WERI-Rb-1 (cell line): ENCODE data around the gene SPINK13.

Experiments
- DNase-seq: peaks from one replicate; pipeline ENCODE4 v3.0.0-alpha.2; 2020
- H3K27ac ChIP-seq: fragments of 250-450 bp; sonication (Bioruptor Pico); 2 replicates; pipeline ENCODE4 v1.5.1; 2020; ENCODE audit warnings: mild to moderate bottlenecking, moderate library complexity
- H3K27me3 ChIP-seq: fragments of 250-450 bp; sonication (Bioruptor Pico); 2 replicates; pipeline ENCODE4 v1.5.1; 2021; ENCODE audit warnings: mild to moderate bottlenecking, low read depth, moderate library complexity; ENCODE audit not compliant: insufficient read depth, severe bottlenecking
- H3K36me3 ChIP-seq: fragments of 250-450 bp; sonication (Bioruptor Pico); 2 replicates; pipeline ENCODE4 v1.5.1; 2020; ENCODE audit warnings: mild to moderate bottlenecking, moderate library complexity
- H3K4me3 ChIP-seq: 2 replicates; pipeline ENCODE4 v1.5.1; 2011; ENCODE audit warnings: low read depth, mild to moderate bottlenecking, control low read depth, low read length
- H3K9me3 ChIP-seq: fragments of 250-450 bp; sonication (Bioruptor Pico); 2 replicates; pipeline ENCODE4 v1.5.1; 2021; ENCODE audit warnings: mild to moderate bottlenecking, moderate library complexity; ENCODE audit not compliant: severe bottlenecking
- CTCF ChIP-seq: IDR thresholded peaks from 2 replicates; pipeline ENCODE4 v1.5.1; 2011; ENCODE audit warnings: low read depth, mild to moderate bottlenecking, control low read depth, inconsistent platforms, low read length

SPINK13 gene

DNA sequence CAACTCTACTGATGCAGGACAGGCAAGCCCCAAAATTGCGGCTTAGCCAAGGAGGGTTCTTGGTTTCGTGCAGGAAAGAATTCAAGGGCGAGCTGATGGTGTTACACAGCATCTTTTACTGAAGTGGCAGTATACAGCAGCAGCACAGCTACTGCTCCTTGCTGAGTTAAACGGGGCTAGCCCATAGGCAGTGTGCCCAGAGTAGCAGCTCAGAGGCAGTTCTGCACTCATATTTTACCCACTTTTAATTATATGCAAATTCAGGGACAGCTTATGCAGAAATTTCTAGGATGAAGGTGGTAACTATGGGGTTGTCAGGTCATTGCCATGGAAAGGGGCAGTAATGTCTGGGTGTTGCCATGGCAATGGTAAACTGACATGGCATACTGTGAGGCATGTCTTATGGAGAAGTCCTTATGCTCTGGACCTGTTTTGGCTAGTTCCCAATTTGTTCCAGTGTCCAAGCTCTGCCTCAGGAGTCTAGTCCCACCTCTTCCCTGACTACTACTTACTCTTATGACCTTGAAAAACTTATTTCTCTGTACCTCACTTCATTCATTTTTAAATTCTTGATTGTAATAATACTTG is 64.8 kb downstream of the SPINK13 start:
- no peak for DNase-seq
- Histone ChIP-seq H3K9me3 (peaks cover 4% of the 10 kb centered on the region), H3K4me3 (no peak overlapping the region), H3K36me3 (no peaks in the 10 kb centered on the region), H3K27ac (no peak overlapping the region), H3K27me3 (no peaks in the 10 kb centered on the region)
- TF ChIP-seq CTCF, result no peak

GRCh38 chr5:148335259-148335658 is 66.7 kb downstream of the SPINK13 start, which contains the start of gene SPINK9:
SPINK9 (plus strand) TSS chr5:148335559; CDS start chr5:148335614, 55 bp downstream.
- Histone ChIP-seq H3K27ac (no peak within 1 kb of the TSS), H3K27me3 (no peaks in the 10 kb centered on the region)

More at GRCh38 chr5:148335259-148335658, 66.7 kb downstream of the SPINK13 start, which contains the start of gene SPINK9:
- Histone ChIP-seq H3K9me3 (peaks cover 4% of the 10 kb centered on the region), H3K4me3 (no peak within 1 kb of the TSS), H3K36me3 (no peaks in the 10 kb centered on the region)
- DNase-seq, result no peak
- TF ChIP-seq CTCF, result no peak
